HS-27A (cell line): Measurements from ENCODE around the gene GABRR1.
"Not testable (repeated sequence)": the region's sequence is repeated elsewhere in the genome, so short reads cannot be mapped to it uniquely, and the experiment has no call there.

Experiments used
- DNase-seq: peaks from one replicate; pipeline ENCODE4 v3.0.0-alpha.2; 2012; ENCODE audit warnings: low read depth, missing footprints

The GABRR1 gene

GRCh38 chr6:89217299-89217910 lies at the start of gene GABRR1:
Gene GABRR1 (minus strand): TSS chr6:89217358. CDS start chr6:89217322, 36 bp downstream.
- DNase-seq: no peak

DNA sequence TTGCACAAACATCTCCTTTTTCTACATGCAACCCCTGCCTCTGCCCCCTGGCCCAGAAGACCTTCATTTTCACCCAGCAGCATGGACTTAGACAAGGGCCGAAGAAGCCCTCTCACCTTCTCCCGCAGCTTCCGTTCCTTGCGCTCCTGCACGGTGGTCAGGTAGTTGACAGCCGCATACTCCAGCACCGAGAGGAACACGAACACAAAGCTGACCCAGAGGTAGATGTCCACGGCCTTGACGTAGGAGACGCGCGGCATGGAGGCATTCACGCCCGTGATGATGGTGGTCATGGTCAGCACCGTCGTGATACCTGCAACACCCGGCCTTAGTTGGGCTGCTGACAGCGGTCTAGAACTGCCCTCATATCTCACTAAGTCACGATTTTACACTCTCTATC lies 47.1 kb upstream of the GABRR1 start:
- no peak for DNase-seq

DNA sequence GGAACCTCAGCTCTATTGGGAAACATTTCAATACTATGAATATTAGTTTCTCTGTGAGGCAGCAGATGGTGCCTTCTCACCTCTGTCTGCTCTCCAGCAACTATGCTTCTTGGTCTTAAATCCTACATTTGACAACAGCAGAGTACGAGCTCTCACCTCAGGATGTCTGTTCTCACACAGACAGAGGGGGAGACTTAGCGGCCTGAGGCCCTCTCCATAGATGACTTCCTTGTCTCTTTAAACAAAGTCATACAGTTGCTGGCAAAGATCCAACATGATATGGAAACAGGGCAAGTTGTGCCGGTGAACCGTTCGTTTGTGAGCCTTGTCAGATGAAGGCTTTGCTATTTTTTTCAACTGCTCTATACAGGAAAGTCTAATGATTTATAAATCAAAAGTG lies 43.7 kb upstream of the GABRR1 start:
- no peak for DNase-seq

- DNase-seq: no peak
Measured at GRCh38 chr6:89260310-89260709, 43.2 kb upstream of the GABRR1 start.

- no peak for DNase-seq
Measured at GRCh38 chr6:89258912-89259311, 41.8 kb upstream of the GABRR1 start.

DNA sequence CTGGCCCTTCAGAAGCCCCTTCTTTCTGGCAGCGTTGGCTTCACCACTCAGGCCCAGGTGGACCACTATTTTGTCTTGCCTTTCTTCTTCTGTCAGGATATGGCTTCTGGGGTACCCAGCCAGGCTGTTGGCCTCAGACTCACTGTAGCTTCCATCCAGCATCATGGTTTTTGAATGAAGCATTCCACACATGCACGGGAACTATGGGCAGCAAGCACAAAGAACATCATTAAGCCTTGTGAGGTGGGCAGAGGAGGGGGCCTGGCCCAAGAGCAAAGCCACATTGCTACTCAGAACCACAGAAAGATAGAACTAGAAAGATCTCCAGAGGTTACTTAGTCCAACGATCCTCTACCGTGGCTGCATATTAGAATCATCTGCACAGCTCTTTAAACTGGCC lies 40.6 kb upstream of the GABRR1 start:
- DNase-seq: no peak

DNA sequence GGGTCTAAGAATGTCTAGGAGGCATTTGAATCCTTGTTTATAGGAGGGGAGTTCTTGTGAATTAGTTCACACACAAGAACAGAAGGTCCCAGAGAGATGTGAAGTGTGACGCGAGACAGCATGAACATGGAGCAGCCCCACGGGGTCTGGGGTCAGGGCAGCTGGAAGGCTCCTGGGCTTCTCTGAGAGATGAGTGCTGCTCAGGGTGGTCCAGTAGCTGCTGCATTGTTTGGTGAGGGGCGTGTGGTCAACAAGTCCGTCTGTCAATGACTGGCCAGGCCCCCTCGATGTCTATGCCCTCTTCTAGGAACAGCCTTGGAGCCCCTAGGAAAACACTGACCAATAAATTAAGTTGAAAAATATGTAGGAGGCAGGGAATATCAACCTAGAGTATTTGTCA lies 40.2 kb upstream of the GABRR1 start:
- no peak for DNase-seq

GRCh38 chr6:89255417-89255816 lies 38.3 kb upstream of the GABRR1 start:
- DNase-seq: no peak

DNA sequence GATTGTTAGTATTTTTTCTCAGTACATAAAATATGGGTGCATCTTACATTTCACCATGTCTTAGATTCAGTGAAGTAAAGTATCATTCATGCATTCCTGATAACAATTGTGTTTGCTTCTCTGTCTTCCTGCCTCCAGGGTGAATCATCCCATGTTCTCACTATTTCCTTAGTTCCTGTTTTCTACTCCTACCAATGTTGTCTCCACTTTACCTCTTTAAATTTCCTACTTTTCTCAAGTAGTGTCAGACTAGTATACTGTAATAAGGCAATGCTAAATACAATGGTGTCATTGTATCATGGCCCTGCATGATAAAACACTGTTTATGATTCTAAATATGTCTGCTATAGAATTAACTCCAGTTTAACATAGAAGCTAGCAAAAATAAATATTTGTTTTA lies 37.4 kb upstream of the GABRR1 start:
- no peak for DNase-seq

DNA sequence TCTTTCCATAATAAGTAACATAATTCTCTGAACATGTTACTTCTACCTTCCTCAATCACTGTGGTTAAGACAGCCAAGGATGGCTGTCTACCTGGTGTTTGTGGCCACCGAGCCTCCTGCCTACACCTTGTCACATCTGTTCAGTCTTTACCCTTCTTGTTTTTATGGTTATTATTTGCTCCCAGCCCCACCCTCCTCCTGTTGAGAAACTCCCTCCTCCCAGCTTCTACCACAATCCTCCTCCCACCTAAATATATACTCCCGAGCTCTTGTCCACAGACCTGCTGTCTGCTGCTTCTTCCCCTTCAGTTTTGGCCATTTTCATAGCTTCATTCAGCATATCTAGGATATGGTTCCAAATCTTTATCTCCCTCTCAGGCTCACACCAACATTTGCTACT lies 35.7 kb upstream of the GABRR1 start:
- DNase-seq: no peak

- DNase-seq: no peak
Measured at GRCh38 chr6:89251976-89252375, 34.8 kb upstream of the GABRR1 start.

- no peak for DNase-seq
Measured at GRCh38 chr6:89251170-89251569, 34.0 kb upstream of the GABRR1 start.

GRCh38 chr6:89250239-89250638 lies 33.1 kb upstream of the GABRR1 start:
- no peak for DNase-seq

DNA sequence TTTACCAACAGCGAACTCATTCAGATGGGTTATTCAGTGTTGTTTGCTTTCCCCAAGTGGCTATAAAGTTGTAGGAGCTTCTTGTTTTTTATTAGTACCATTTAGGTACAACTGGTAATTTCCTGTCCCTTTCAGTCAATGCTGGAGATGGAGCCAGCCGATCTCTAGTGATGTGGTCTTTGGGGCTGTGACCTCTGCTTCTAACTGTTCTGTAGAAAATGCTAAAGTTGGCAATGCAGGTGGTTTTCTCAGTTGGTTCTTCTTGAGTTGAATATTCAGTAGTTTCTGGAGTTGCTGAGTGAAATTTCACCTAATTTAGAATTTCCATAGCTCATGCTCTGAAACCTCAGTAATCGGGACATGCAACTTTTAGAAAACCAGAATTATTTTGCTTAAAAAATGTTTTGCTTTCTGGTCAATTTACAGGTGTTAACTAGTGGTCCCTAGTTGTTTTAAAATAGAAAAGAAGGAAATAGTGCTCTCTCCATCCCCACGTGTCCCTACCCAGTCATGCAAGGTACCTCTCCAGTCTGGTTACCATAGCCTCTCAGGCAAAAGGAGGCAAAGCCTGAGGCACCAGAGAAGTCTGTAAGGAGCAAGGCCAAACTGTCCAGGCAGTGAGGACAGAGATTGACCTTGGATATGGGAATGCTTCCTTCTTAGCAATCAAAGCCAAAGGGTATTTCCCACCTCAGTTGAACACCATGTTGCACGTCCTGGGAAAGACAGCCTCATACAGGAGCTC lies 27.3 kb upstream of the GABRR1 start:
- no peak for DNase-seq

DNA sequence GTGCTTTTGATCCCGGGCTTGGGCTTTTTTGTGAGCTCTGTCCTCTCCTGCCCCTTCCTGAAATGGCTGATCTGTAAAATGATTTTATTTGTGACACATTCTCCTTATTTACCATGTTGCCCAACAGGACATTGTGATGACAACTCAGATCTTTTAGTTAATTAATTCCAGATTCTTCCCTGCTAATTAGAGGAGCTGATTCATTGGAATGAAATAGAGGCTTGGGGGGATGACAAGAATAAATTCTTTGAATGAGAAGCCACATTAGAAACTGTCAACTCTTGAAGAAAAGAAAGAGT lies 26.1 kb upstream of the GABRR1 start:
- DNase-seq: no peak

DNA sequence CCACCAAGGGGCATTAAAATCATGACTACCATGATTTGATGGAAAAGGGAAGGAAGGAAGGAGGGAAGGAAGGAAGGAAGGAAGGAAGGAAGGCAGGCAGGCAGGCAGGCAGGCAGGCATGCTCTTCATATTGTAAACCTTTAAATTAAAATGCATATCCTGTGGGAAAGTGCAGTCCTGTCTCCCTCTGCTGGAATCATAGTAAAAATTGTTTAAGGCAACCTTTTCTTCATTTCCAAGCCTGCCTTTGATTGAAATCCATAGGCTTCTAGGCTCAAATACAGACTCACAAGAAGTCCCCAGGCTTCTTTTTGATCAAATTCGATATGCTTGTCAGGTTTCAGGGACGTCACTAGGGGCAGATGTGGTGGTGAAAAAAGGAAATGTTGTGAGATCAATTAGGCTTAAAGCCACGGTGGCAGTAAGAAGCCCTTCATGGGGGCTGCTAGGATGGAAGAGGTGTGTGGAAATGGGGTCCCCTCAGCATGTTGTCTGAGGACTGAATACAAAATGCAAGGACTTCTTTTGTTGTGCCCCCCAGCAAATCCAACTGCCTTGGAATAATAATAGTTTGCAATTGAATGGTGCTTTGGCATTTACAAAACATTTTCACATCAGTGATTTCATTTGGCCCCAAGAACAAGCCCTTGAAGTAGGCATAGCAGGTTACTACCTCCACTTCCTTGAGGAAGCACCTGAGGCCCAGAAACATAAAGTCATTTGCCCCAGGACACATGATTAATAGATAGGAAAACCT lies 25.6 kb upstream of the GABRR1 start:
- no peak for DNase-seq

DNA sequence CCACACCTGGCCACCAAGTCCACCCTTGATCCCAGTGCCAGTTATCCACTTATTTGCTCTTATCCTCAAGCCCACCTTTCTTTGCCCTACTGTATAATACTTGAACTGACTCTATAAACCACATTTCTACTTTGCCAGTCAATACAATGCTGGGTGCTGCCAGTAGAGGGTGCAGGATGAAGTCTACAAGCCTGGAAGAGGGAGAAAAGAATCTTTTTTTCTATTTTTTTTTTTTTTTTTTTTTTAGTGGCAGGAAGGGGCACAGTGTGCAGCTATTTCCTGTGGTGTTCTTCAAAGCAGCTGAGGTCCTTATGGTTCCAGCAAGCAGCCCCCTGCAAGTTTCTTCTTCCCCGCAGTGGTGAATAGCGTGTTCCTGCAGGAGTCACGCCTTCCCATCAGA lies 22.2 kb upstream of the GABRR1 start:
- DNase-seq: no peak

DNA sequence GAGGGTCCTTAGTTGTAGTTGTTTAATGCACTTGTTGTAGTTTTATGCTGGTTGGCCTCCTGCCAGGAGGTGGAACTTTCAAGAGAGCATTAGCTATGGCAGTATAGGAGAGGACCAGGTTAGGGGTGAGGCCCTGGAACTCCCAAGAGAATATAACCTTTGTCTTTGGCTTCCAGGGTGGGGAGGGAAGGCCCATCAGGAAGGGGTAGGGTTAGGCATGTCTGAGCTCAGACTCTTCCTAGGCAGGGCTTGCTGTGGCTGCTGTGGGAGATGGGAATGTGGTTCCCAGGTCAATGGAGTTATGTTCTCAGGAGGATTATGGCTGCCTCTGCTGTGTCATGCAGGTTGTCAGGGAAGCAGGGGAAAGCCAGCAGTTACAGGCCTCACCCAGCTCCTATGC lies 20.0 kb upstream of the GABRR1 start:
- no peak for DNase-seq

DNA sequence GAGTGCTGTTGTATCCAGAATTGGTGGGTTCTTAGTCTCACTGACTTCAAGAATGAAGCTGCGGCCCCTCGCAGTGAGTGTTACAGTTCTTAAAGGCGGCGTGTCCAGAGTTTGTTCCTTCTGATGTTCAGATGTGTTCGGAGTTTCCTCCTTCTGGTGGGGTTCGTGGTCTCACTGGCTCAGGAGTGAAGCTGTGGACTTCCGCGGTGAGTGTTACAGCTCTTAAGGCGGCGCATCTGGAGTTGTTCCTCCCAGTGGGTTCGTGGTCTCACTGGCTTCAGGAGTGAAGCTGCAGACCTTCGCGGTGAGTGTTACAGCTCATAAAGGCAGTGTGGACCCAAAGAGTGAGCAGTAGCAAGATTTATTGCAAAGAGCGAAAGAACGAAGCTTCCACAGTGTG lies 16.4 kb upstream of the GABRR1 start:
- DNase-seq: not testable (repeated sequence)

DNA sequence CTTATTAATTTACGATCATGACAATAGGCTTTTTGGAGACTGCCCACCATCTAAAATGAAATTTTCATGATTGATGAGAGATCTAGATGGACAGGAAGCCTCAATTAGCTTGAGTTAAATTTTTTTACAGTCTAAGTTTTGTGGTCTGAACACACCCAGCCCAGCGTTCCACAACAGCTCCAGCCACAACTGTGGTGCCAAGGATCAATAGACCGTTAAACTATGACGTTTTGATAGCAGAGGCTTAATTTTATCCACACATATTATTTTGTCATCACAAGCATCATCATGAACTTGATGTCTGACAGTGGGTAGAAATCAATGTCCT lies 5.5 kb upstream of the GABRR1 start:
- no peak for DNase-seq

DNA sequence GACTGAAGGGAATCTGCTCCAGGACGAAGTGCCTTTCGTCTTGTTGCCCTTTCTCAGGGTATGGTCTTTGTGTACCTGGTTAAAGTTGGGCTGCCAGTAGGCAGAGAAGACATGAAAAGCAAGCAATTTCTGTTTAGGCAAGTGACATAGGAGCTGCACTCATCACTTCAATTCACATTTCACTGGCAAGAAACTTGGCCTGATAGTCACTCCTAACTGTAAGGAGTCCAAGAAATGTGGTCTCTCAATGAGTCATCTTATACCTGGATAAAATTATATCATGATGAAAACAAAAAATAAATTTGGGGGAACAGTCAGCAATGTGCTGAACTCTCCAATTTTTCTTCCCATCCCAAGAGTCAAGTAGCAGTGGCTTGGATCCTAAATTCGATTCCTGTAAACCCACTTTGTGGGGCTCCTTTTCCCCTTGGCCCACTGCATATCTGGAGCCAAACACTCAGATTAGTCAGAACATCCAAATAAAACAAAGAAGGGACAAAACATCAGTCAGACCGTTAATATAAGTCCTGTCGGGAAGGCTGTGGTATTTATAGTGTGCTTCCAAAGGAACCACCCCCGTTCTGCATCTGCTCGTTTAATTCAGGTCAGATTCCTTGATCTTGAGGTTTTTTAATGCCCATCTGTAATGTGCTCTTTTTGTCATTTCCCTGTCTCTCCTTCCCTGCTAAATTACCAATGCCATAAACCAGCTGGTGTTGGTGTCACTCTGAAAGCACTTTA lies 5.0 kb upstream of the GABRR1 start:
- DNase-seq: no peak

DNA sequence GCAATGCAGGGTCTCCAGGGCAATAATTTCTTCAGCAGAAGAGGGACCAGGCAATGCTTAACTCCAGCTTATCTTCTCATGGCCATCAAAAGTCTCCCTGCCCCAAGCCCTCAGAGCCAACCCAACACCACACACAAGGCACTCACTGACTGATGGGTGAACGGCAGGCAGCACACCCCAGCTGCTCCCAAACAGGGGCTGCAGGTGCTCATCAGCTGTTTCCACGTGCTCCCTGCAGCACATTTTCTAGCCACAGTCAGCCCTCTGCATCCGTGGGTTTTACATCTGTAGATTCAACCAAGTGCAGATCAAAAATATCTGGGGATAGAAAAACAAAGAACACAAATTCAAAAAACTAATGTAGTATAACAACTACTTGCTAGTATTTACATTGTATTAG lies 4.0 kb upstream of the GABRR1 start:
- DNase-seq: no peak

DNA sequence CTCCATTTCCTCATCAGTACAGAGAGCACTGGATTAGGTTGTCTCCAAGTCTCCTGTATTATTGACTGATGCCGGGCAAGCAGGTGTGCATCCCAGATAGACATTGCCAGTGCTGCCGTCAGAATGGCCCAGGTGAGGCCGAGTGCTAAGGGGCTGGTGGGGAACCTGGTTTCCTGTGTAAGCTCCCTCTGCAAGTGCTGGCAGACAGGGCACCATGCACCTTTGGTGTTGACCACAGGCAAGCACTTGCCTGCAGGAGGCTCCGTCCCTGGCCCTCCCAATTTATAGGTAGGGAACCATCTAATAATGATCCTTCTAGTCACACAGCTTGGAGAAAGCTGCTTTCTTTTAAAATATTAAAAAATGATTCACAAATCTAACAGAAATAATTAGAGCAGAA lies 747 bp downstream of the GABRR1 start:
- no peak for DNase-seq
